ENCODE data around the gene GNAT2.

Gene GNAT2

GRCh38 chr1:109626682-109627408 is 7.4 kb upstream of the GNAT2 start:
- DNase-seq, result no peak

- no peak for DNase-seq
These were observed 6.5 kb upstream of the GNAT2 start for GRCh38 chr1:109625601-109626560.

- DNase-seq, result no peak
These were observed 5.8 kb upstream of the GNAT2 start for GRCh38 chr1:109625176-109625575.

GRCh38 chr1:109624201-109625010 is 5.0 kb upstream of the GNAT2 start:
- no peak for DNase-seq

GRCh38 chr1:109623601-109624161 is 4.3 kb upstream of the GNAT2 start:
- DNase-seq, result no peak

- DNase-seq, result no peak
These were observed 3.5 kb upstream of the GNAT2 start for GRCh38 chr1:109622895-109623294.

GRCh38 chr1:109622137-109622892 is 2.9 kb upstream of the GNAT2 start:
- DNase-seq, result no peak

GRCh38 chr1:109621379-109622136 is 2.1 kb upstream of the GNAT2 start:
- no peak for DNase-seq

- peak; percentile 97 for DNase-seq
These were observed 1.4 kb upstream of the GNAT2 start for GRCh38 chr1:109620841-109621286.

GRCh38 chr1:109620401-109620791 is 980 bp upstream of the GNAT2 start:
- DNase-seq, result peak; percentile 71

- DNase-seq, result no peak
These were observed 498 bp downstream of the GNAT2 start for GRCh38 chr1:109618661-109619575.

- DNase-seq, result peak; percentile 83
These were observed 2.1 kb downstream of the GNAT2 start for GRCh38 chr1:109617291-109617801.

GRCh38 chr1:109616391-109616790 is 3.0 kb downstream of the GNAT2 start:
- DNase-seq, result no peak

- DNase-seq, result no peak
These were observed 3.5 kb downstream of the GNAT2 start for GRCh38 chr1:109615879-109616278.

- peak; percentile 37 for DNase-seq
These were observed 5.9 kb downstream of the GNAT2 start for GRCh38 chr1:109613361-109614147.

- no peak for DNase-seq
These were observed 8.0 kb downstream of the GNAT2 start for GRCh38 chr1:109611308-109611990.

- DNase-seq, result peak; percentile 60
These were observed 8.7 kb downstream of the GNAT2 start for GRCh38 chr1:109610609-109611307.
